ENCODE data around the gene LCAT.

Gene LCAT

GRCh38 chr16:67964477-67965131 lies 20.7 kb upstream of the LCAT start:
- Histone ChIP-seq H3K36me3 (replicated peaks; ENCODE audit: low read depth, low read length) (peaks cover 24% of the 10 kb centered on the region), H3K9ac (ENCODE audit: low read length) (no peak overlapping the region), H3K4me3 (ENCODE audit: low read length) (no peak overlapping the region), H3K9me3 (ENCODE audit: insufficient read depth, low read length) (no peaks in the 10 kb centered on the region), H2AFZ (ENCODE audit: low read depth, low read length) (no peak overlapping the region), H3K27me3 (ENCODE audit: low read depth, low read length) (no peaks in the 10 kb centered on the region), H3K4me2 (ENCODE audit: low read length) (no peak overlapping the region), H3K79me2 (ENCODE audit: low read length) (peaks cover 14% of the 10 kb centered on the region), H4K20me1 (ENCODE audit: insufficient read depth, low read length) (peaks cover 20% of the 10 kb centered on the region), H3K27ac (ENCODE audit: low read length) (no peak overlapping the region), H3K4me1 (ENCODE audit: low read length) (peaks cover 12% of the 10 kb centered on the region; the same call in 1 of the 2 replicates)
- TF ChIP-seq EZH2phosphoT487 (IDR thresholded peaks at IDR 0.05; ENCODE audit: low read depth): no peak
- TF ChIP-seq CTCF (IDR thresholded peaks at IDR 0.05; ENCODE audit: low read depth, low read length): no peak

GRCh38 chr16:67963662-67964321 lies 19.9 kb upstream of the LCAT start:
- Histone ChIP-seq H3K4me2 (ENCODE audit: low read length) (no peak overlapping the region), H3K27me3 (ENCODE audit: low read depth, low read length) (no peaks in the 10 kb centered on the region), H3K27ac (ENCODE audit: low read length) (no peak overlapping the region), H2AFZ (ENCODE audit: low read depth, low read length) (no peak overlapping the region), H3K9ac (ENCODE audit: low read length) (no peak overlapping the region), H3K4me1 (ENCODE audit: low read length) (peaks cover 12% of the 10 kb centered on the region; the same call in 1 of the 2 replicates), H3K4me3 (ENCODE audit: low read length) (no peak overlapping the region), H3K9me3 (ENCODE audit: insufficient read depth, low read length) (no peaks in the 10 kb centered on the region), H3K79me2 (ENCODE audit: low read length) (peaks cover 14% of the 10 kb centered on the region), H4K20me1 (ENCODE audit: insufficient read depth, low read length) (peaks cover 20% of the 10 kb centered on the region), H3K36me3 (replicated peaks; ENCODE audit: low read depth, low read length) (peaks cover 28% of the 10 kb centered on the region)
- no peak for TF ChIP-seq EZH2phosphoT487 (IDR thresholded peaks at IDR 0.05; ENCODE audit: low read depth)
- no peak for TF ChIP-seq CTCF (IDR thresholded peaks at IDR 0.05; ENCODE audit: low read depth, low read length)

- H3K4me2 ChIP-seq (ENCODE audit: low read length): no peak overlapping the region
- H2AFZ ChIP-seq (ENCODE audit: low read depth, low read length): no peak overlapping the region
- H3K4me3 ChIP-seq (ENCODE audit: low read length): no peak overlapping the region
- H3K9ac ChIP-seq (ENCODE audit: low read length): no peak overlapping the region
- no peak for TF ChIP-seq CTCF (IDR thresholded peaks at IDR 0.05; ENCODE audit: low read depth, low read length)
- TF ChIP-seq EZH2phosphoT487 (IDR thresholded peaks at IDR 0.05; ENCODE audit: low read depth): no peak
- no peaks in the 10 kb centered on the region for H3K9me3 ChIP-seq (ENCODE audit: insufficient read depth, low read length)
- peaks cover 31% of the 10 kb centered on the region for H3K36me3 ChIP-seq (replicated peaks; ENCODE audit: low read depth, low read length)
- H3K79me2 ChIP-seq (ENCODE audit: low read length): peaks cover 14% of the 10 kb centered on the region
- no peak overlapping the region for H3K27ac ChIP-seq (ENCODE audit: low read length)
- H3K4me1 ChIP-seq (ENCODE audit: low read length): peaks cover 12% of the 10 kb centered on the region; the same call in 1 of the 2 replicates
- peaks cover 20% of the 10 kb centered on the region for H4K20me1 ChIP-seq (ENCODE audit: insufficient read depth, low read length)
- no peaks in the 10 kb centered on the region for H3K27me3 ChIP-seq (ENCODE audit: low read depth, low read length)
These were observed 19.4 kb upstream of the LCAT start for GRCh38 chr16:67963292-67963661.

GRCh38 chr16:67962135-67962534 lies 18.2 kb upstream of the LCAT start:
- Histone ChIP-seq H2AFZ (ENCODE audit: low read depth, low read length) (no peak overlapping the region), H3K36me3 (replicated peaks; ENCODE audit: low read depth, low read length) (peaks cover 34% of the 10 kb centered on the region), H3K79me2 (ENCODE audit: low read length) (peaks cover 10% of the 10 kb centered on the region), H3K9ac (ENCODE audit: low read length) (no peak overlapping the region), H3K9me3 (ENCODE audit: insufficient read depth, low read length) (no peaks in the 10 kb centered on the region), H3K27ac (ENCODE audit: low read length) (no peak overlapping the region), H3K4me1 (ENCODE audit: low read length) (peaks cover 8% of the 10 kb centered on the region; the same call in 1 of the 2 replicates), H3K4me3 (ENCODE audit: low read length) (no peak overlapping the region), H3K4me2 (ENCODE audit: low read length) (no peak overlapping the region), H4K20me1 (ENCODE audit: insufficient read depth, low read length) (peaks cover 17% of the 10 kb centered on the region), H3K27me3 (ENCODE audit: low read depth, low read length) (no peaks in the 10 kb centered on the region)
- TF ChIP-seq CTCF (IDR thresholded peaks at IDR 0.05; ENCODE audit: low read depth, low read length) (no peak), EZH2phosphoT487 (IDR thresholded peaks at IDR 0.05; ENCODE audit: low read depth) (no peak)
